GM06990 (cell line): Measurements from ENCODE around the gene PTRH1.
"Not testable (repeated sequence)": the region's sequence is repeated elsewhere in the genome, so short reads cannot be mapped to it uniquely, and the experiment has no call there.

ENCODE experiments used
- DNase-seq: peaks from one replicate; pipeline ENCODE4 v3.0.0-alpha.2; 2011; ENCODE audit not compliant: insufficient read length; ENCODE audit errors: extremely low read depth
- H3K27me3 ChIP-seq: replicated peaks from 2 replicates; pipeline ENCODE4 v1.6.0; 2011; ENCODE audit warnings: low read length; ENCODE audit not compliant: control insufficient read depth, insufficient read depth
- H3K36me3 ChIP-seq: 2 replicates; pipeline ENCODE4 v1.5.1; 2011; ENCODE audit warnings: low read length; ENCODE audit not compliant: control insufficient read depth, insufficient read depth
- H3K4me3 ChIP-seq: replicated peaks from 2 replicates; pipeline ENCODE4 v1.5.1; 2011; ENCODE audit warnings: low read depth, mild to moderate bottlenecking, control low read depth, low read length
- CTCF ChIP-seq: IDR thresholded peaks from 2 replicates; pipeline ENCODE4 v1.5.1; 2011; ENCODE audit warnings: low read length, control low read depth, mild to moderate bottlenecking, inconsistent platforms; ENCODE audit not compliant: insufficient read depth, poor library complexity, severe bottlenecking

The PTRH1 gene

DNA sequence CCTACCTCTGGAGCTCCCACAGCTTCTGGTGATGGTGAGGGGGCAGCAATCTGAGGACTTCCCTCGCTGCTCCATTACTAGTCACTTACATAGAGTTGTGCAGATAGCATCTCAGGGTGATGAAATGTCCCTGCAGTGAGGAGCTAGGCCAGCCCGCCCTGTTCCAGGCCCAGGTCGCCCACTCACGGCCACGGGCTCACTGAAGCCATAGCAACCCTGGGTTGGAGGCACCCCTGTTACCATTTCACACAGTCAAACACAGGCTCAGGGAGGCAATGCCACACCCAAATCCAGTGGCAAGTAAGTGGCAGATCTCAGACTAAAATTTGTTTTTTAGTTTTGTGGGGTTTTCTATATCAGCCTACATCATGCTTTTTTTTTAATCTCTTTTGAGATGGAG is 43.4 kb upstream of the PTRH1 start:
- TF ChIP-seq CTCF, result no peak
- H3K36me3 ChIP-seq, result peaks cover 5% of the 10 kb centered on the region
- H3K4me3 ChIP-seq, result no peak overlapping the region
- H3K27me3 ChIP-seq, result no peaks in the 10 kb centered on the region
- no peak for DNase-seq

DNA sequence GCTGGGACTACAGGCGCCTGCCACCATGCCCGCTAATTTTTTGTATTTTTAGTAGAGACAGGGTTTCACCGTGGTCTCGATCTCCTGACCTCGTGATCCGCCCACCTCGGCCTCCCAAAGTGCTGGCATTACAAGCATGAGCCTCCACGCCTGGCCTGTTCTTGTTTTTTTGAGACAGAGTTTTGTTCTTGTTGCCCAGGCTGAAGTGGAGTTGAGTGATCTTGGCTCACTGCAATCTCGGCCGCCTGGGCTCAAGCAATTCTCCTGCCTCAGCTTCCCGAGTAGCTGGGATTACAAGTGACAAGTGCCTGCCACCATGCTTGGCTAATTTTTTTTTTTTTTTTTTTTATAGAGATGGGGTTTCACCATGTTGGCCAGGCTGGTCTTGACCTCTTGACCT is 41.3 kb upstream of the PTRH1 start:
- H3K27me3 ChIP-seq, H3K36me3 ChIP-seq, H3K4me3 ChIP-seq, DNase-seq: not testable (repeated sequence)

DNA sequence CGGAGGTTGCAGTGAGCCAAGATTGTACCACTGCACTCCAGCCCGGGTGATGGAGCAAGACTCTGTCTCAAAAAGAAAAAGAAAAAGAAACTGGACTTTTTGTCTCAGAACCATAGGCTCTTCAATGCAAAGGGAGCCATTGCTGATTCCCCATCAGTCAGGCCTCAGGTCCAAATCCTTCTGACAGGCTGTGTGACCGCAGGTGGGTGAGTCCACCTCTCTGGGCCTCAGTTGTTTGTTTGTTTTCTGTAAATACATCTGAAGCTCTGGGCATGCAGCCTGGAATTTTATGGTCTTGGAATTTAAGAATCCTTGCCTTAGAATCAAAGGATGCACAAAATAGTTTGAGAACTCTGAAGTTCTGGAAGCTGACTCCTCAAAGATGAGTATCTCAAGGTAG is 40.8 kb upstream of the PTRH1 start:
- DNase-seq, result no peak
- H3K27me3 ChIP-seq, result no peaks in the 10 kb centered on the region
- H3K36me3 ChIP-seq, result peaks cover 9% of the 10 kb centered on the region
- no peak overlapping the region for H3K4me3 ChIP-seq
- TF ChIP-seq CTCF, result no peak

DNA sequence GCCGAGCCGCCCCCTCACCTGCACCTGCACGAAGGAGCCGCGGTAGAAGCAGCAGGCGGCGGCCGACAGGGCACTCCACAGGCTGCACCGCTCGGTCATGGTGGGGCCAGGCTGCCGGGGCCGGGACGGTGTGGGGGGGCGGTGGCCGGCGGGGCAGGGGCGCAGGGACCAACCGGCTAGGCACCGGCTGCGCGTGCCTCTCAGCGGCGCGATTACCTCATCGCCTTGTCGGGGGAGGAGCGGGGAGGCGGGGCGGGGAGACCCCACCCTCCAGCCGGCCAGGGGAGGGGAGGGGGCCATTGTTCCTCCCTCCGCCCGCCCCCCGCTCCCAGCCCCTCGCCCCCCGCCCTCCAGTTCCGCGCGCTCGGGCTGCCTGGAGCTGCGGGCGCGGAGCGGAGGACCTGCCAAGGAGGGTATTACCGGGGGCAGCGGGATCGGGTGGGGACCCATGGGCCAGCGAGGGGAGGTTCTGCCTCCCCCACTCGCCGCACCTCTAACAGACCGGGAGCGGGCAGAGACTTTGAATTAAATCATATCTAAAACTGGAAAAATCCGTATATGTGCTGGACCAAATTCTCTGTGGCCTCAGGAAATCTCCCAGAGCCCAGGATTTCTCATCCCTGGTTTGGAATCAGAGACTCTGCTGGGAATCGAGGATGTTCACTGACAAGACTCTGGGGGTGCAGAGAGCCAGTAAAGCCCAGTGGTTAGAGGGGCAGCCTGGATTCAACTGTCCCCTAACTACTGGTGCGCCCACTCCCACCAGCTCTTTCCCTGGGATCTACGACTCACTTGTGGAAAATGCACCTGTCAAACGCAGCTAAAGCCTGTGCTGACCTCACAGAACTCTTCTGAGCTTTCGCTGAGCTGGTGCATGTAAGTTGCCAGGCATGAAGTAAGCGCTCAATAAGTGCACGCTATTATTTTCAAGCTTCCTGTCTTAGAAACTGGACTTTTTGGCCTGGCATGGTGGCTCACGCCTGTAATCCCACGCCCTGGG is 39.9 kb upstream of the PTRH1 start:
- H3K27me3 ChIP-seq, result no peaks in the 10 kb centered on the region
- no peak for TF ChIP-seq CTCF
- DNase-seq, result no peak
- H3K4me3 ChIP-seq, result no peak overlapping the region
- peaks cover 14% of the 10 kb centered on the region for H3K36me3 ChIP-seq

DNA sequence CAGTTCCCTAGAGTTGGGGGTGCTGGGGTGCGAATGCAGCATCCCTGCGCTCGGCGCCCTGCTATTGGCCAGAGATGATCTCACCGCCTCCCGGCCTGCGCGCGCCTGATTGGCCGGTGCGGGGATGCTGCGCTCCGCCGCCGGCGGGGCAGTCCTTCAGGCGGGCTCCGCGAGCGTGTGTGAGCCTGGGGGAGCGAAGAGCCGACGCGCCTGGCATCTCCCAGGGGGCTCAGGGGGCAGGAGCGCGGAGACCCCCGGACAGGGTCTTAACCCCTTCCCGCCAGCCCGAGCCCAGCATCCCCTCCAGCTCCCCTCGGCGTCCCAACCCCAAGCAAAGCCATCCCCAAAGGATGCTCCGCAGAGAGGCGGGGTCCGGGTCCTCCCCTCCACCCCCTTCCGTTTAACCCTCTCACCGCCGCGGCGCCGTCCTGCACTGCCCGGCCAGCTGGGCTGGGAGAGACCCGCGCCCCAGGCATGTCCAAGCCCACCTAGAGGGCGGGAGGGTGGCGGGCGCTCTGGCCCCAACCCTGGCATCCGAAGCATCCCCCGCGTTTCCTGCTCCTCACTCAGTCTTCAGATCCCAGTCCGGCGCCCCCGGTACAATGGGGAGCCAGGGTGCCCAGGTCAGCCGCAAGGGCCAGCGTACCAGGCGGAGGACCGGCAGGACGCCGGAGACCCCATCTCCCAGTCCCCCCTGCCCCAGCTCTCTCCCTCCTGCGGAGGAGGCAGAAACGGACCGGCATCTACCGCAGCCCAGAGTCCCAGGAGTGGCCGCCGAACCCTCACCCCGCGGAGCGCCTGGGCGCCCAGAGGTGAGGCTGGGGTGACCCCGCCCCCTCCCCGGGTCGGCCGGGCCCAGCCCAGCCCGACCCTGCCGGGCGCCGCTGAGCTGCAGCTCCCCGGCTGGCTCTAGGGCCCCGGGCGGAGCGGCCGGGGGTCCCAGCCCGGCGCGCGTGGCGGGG is 38.9 kb upstream of the PTRH1 start:
- DNase-seq, result no peak
- Histone ChIP-seq H3K27me3 (no peaks in the 10 kb centered on the region), H3K4me3 (no peak overlapping the region), H3K36me3 (peaks cover 20% of the 10 kb centered on the region)
- no peak for TF ChIP-seq CTCF

- Histone ChIP-seq H3K36me3 (peaks cover 24% of the 10 kb centered on the region), H3K4me3 (no peak overlapping the region), H3K27me3 (no peaks in the 10 kb centered on the region)
- TF ChIP-seq CTCF, result no peak
- DNase-seq, result no peak
These were observed 38.2 kb upstream of the PTRH1 start for GRCh38 chr9:127753622-127754021.
